GM19463 (cell line): ENCODE results near the gene DUS2.

Experiments used
- ATAC-seq: cut with Tn5 transposase; IDR thresholded peaks from one replicate; pipeline ENCODE4 v1.9.1; 2021; ENCODE audit warnings: mild to moderate bottlenecking, moderate library complexity; ENCODE audit not compliant: unreplicated experiment

The DUS2 gene

GRCh38 chr16:68040506-68041288, 17.6 kb downstream of the DUS2 start:
- no peak for ATAC-seq

GRCh38 chr16:68041783-68042182, 18.7 kb downstream of the DUS2 start:
- ATAC-seq, result no peak

- ATAC-seq, result no peak
Measured at GRCh38 chr16:68046106-68046505, 23.0 kb downstream of the DUS2 start.

GRCh38 chr16:68047987-68048386, 24.9 kb downstream of the DUS2 start:
- no peak for ATAC-seq

GRCh38 chr16:68049449-68049848, 26.4 kb downstream of the DUS2 start:
- ATAC-seq, result no peak

- ATAC-seq, result no peak
Measured at GRCh38 chr16:68055395-68055794, 32.3 kb downstream of the DUS2 start.

GRCh38 chr16:68059804-68060203, 36.7 kb downstream of the DUS2 start:
- ATAC-seq, result no peak

- ATAC-seq, result no peak
Measured at GRCh38 chr16:68061396-68061795, 38.3 kb downstream of the DUS2 start.

- ATAC-seq, result no peak
Measured at GRCh38 chr16:68062910-68063393, 39.9 kb downstream of the DUS2 start.

- no peak for ATAC-seq
Measured at GRCh38 chr16:68064791-68065365, 41.8 kb downstream of the DUS2 start.

GRCh38 chr16:68065716-68066305, 42.7 kb downstream of the DUS2 start:
- no peak for ATAC-seq

GRCh38 chr16:68066763-68067162, 43.7 kb downstream of the DUS2 start:
- no peak for ATAC-seq

- no peak for ATAC-seq
Measured at GRCh38 chr16:68068926-68069325, 45.8 kb downstream of the DUS2 start.

- no peak for ATAC-seq
Measured at GRCh38 chr16:68069511-68070248, 46.6 kb downstream of the DUS2 start.

GRCh38 chr16:68070249-68070730, 47.2 kb downstream of the DUS2 start:
- no peak for ATAC-seq

- no peak for ATAC-seq
Measured at GRCh38 chr16:68070806-68071517, 47.9 kb downstream of the DUS2 start.

- ATAC-seq, result no peak
Measured at GRCh38 chr16:68071518-68071901, 48.4 kb downstream of the DUS2 start.

GRCh38 chr16:68072038-68072695, 49.1 kb downstream of the DUS2 start:
- ATAC-seq, result no peak

- no peak for ATAC-seq
Measured at GRCh38 chr16:68073902-68074760, 51.0 kb downstream of the DUS2 start.
